HG03520 (cell line): ENCODE data around the gene PHKG1.
"Not testable (repeated sequence)": the region's sequence is repeated elsewhere in the genome, so short reads cannot be mapped to it uniquely, and the experiment has no call there.

Source experiments
- ATAC-seq: cut with Tn5 transposase; IDR thresholded peaks from one replicate; pipeline ENCODE4 v1.9.1; 2021; ENCODE audit warnings: mild to moderate bottlenecking, moderate library complexity; ENCODE audit not compliant: unreplicated experiment

The PHKG1 gene

GRCh38 chr7:56092789-56093531 is at the start of gene PHKG1:
Gene PHKG1, minus strand, starts transcription at chr7:56092952. Its CDS starts 4,011 bp downstream, at chr7:56088941.
- no peak for ATAC-seq

DNA sequence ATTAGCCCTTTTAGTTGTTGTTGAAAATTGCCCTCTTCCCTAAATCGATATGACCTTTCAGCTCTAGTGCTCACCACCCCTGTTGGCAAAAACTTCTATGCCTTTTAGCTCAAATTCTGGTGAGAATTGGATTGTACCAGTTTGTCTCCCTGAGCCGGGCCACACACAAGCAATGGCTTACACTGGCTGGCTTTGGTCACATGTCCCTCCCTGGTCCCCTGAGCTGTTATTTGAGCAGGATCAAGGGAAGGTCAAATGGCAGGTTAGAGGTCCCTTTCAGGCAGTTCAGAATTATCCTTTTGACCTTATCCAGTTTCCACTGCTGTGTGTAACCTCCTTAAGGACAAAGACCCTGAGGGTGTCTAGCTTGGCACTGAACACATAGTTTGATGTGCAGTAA is 38.3 kb upstream of the PHKG1 start:
- not testable (repeated sequence) for ATAC-seq

DNA sequence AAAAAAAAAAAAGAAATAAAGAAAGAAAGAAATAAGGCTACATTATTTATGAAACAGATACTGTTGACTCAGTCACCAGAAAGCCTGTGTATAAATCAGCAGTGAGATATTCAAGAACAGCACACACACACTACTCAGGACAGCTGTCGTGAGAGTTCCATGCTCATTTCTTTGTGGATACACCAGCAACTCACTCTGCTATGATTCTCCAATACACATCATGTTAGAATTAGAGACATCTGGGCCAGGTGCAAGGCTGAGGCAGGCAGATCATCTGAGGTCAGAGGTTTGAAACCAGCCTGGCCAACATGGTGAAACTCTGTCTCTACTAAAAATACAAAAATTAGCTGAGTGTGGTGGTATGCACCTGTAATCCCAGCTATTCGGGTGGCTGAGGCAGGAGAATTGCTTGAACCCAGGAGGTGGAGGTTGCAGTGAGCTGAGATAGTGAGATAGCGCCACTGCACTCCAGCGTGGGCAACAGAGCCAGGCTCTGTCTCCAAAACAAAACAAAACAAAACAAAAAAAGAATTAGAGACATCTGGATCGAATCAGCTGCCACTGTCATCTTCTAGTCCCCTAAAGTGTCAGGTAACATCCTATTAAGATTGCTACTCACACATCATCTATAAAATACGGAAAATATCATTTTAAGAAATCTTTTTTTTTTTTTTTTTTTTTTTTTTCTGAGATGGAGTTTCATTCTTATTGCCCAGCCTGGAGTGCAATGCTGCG is 34.7 kb upstream of the PHKG1 start:
- no peak for ATAC-seq

DNA sequence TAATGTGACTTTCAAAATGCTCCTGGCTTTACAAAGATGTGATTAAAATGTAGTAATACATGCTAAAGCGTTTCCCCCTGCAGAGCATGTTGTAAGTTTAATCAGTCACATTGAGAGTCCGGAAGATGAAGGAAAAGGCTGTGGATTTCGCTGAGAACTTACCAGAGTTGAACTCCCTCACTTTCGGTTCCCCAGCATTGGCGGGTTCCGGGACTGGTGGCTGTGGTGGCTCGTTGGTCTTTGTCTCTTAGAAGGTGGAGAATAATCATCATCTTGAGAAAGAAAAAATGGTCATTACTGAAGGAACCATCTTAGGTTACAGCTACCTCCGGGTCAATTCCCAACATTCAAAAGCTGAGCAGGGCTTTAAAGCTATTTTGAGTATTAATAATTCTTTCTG is 33.1 kb upstream of the PHKG1 start:
- no peak for ATAC-seq

GRCh38 chr7:56124981-56125380 is 32.2 kb upstream of the PHKG1 start:
- ATAC-seq, result no peak

DNA sequence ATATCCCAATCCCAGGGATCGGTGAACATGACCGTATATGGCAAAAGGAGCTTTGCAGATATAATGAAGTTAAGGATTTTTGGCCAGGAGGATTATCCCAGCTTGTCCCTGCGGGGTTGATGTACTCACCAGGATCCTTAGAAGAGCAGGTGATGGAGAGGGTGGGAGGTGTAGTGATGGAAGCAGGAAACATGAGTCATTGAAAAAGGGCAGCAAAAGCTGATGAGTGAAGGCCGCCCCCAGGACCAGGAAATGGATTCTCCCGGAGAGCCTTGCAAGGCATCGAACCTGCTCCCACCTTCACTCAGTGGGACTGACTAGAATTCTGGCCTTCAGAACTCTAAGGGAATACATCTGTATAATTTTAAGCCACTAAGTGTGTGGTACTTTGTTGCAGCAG is 28.7 kb upstream of the PHKG1 start:
- ATAC-seq, result no peak

DNA sequence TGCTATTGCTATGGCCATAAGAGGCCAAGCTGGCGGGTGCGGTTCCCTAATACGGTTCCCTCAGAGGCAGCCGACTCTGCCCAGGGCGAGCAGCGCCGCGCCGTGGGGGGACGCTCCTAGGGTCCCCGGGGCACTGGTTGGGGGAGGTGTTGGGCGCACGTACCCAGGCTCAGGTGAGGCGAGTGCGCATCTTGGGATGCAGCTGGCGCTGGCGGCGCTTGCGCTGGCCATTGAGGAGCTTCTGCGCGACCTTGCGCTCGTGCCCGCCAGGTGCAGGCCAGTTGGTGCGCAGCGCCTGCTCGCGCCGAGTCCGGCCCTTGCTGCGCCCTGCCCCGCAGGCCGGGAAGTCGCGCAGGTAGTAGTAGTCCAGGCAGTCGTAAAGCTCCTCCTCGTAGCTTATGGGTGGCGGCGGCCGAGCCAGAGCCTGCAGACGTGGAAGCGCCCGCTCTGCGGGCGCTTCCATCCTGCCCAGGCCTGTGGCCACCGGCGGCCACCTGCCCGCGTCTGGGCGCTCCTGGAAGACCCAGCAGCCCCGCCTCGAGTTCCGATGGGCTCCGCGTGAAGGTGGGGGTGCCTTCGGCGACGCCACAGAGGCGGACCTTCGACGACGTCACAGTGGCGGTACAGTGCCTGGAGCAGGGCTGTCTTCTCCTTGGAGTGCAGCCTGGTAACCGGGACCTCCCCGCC is 23.2 kb upstream of the PHKG1 start, which contains the start of gene NUPR2:
Gene NUPR2 (minus strand): TSS at position 566 of the 687 bp plus-strand sequence. CDS start 103 bp downstream, at position 463.
- no peak for ATAC-seq

DNA sequence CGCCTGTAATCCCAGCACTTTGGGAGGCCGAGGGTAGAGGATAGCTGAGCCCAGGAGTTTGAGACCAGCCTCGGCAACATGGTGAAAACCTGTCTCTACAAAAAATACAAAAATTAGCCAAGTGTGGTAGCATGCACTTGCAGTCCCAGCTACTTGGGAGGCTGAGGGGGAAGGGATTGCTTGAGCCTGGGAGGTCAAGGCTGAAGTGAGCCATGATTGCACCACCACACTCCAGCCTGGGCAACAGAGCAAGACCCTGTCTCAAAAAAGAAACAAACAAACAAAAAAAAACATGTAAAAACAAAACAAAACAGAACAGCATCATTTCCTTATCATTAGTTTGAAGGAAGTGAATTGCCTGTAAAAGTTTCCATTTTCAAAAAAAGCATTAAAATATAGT is 19.5 kb upstream of the PHKG1 start:
- ATAC-seq, result not testable (repeated sequence)

DNA sequence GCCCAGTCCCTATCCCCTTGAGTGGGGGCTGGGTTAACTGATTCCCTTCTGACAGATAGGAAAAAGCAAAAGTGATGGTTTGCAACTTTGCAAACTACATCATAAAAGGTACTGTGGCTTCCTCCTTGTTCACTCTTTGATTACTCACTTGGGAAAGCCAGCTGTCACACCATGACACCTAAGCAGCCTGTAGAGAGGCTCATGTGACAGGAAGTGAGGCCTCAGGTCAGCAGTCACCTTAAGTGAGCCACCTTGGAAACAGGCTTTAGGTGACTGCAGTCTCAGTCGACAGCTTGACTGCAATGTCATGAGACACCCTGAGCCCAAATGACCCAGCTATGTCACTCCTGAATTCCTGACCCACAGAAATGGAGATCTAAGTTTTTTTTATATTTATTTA is 17.9 kb upstream of the PHKG1 start:
- no peak for ATAC-seq

GRCh38 chr7:56107954-56108258 is 15.2 kb upstream of the PHKG1 start:
- ATAC-seq, result no peak

DNA sequence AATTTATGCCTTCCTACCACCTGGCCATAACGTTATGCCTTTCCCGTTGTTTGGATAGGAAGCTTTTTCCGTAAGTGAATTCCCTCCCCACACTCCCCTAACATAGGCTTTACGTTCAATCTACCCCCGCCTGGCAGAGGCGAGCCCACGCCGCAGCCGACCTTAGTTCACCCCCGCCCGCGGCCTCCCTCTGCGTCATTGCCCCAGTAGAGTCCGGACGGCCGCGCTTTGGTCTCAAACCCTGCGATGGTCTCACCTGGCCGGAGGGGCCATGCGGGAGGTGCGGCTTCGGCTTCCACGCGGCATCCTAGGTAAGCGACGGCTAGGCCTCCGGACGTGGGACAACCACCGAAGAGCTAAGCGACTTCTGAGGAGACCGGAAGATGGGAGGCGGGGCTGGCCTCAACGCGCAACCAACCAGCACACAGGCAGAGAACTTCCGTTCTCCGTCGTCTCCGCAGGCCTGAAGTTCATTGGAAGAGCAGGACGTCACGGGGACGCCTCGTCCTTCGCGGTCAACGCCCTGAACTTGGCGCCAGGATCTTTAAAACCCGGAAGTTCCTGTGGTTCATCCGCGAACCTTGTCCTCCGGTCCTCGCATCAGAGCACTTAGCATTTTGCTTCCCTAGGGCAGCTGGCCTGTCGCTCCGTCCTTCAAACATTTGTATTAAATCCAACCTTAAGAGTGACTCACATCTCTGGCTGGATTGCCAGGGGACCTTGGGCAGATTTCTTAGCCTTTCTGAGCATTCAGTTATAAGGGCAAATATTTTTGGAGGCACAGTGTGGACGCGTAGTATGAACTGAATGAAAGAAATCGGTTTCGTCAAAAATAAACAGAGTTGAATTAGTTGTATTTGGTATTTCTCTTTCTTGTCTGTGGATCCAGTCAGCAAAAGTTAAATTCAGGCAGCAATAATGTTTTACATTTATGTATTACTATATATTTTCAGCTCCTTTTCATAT is 13.6 kb upstream of the PHKG1 start, which contains the start of gene CHCHD2:
Gene CHCHD2 (minus strand): TSS at position 369 of the 966 bp plus-strand sequence. CDS start 63 bp downstream, at position 306.
- ATAC-seq, result peak; percentile 99

- peak; percentile 25 for ATAC-seq
Measured at GRCh38 chr7:56105508-56105907, 12.8 kb upstream of the PHKG1 start.

DNA sequence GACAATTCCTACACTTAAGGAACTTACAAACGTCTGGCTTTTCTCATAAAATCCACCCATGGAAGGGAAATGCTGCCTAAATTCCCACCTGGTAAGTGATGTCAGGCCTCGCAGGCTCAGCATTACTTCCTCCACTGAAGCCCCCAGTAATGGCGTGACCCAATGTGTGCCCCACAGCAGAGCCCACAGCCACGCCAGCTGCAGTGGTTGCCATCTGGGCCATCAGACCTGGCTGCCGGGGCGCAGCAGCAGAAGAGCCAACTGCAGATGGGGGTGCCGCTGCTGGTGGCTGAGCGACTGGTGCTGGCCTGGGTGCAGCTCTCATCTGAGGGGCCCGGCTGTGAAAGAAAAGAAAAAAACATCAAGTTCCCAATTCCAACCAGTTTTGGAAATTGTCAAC is 11.4 kb upstream of the PHKG1 start:
- ATAC-seq, result not testable (repeated sequence)

DNA sequence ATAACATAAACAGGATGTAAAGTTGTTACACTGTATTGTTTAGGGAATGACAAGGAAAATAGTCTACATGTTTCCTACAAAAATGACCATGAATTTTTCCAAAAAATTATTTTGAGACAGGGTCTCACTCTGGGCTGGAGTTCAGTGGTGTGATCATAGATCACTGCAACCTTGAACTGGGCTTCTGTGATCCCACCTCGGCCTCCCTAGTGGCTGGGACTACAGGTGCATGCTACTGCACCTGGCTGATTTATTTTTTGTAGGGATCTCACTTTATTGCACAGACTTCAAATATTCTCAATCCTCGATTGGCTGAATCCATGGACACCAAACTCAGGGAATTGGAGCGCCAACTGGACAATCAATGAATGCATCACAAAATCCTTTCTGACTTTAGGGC is 6.9 kb upstream of the PHKG1 start:
- no peak for ATAC-seq

GRCh38 chr7:56098187-56099008 is 5.6 kb upstream of the PHKG1 start:
- ATAC-seq, result not testable (repeated sequence)

DNA sequence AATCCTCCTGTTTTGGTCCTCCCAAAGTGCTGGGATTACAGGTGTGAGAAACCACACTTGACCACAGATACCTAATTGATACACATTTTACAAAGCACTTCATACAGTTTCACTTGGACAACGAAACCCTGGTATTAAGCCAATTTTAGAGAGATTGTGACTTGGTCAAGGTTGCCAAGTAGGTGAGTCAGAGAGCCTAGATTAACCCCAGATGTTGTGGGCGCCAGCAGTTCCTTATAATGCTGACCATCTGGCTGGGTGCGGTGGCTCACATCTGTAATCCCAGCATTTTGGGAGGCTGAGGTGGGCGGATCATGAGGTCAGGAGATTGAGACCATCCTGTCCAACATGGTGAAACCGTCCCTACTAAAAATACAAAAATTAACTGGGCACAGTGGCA is 4.9 kb upstream of the PHKG1 start:
- ATAC-seq, result no peak

GRCh38 chr7:56092388-56092787 is 364 bp downstream of the PHKG1 start:
- not testable (repeated sequence) for ATAC-seq

GRCh38 chr7:56091591-56091990 is 1.2 kb downstream of the PHKG1 start:
- no peak for ATAC-seq

- ATAC-seq, result no peak
Measured at GRCh38 chr7:56087445-56087844, 5.3 kb downstream of the PHKG1 start.

DNA sequence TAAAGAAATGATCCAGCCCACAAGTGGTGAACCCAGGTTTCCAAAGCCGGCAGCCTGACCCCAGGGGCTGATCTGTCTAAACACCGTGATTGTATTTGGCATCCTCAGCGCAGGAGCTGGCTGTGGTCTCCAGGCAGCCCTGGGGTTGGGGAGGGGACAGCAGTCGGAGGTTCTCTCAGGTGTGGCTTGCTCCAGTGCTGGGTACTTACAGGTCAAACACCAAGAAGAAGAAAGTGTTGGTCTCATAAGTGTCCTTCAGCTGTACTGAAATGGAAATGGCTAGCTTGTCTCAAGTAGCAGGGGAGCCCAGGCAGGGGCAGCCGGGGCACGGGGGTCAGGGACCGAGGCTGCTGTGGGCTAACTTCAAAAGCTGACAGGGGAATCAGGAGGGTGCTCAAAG is 6.0 kb downstream of the PHKG1 start:
- ATAC-seq, result no peak
